LNCAP (cell line): Measurements from ENCODE around the gene TM6SF1.

Experiments
- CTCF ChIP-seq: fragments of 450-650 bp; IDR thresholded peaks from 2 replicates; pipeline ENCODE4 v1.5.1; 2017; ENCODE audit warnings: mild to moderate bottlenecking

Gene TM6SF1

DNA sequence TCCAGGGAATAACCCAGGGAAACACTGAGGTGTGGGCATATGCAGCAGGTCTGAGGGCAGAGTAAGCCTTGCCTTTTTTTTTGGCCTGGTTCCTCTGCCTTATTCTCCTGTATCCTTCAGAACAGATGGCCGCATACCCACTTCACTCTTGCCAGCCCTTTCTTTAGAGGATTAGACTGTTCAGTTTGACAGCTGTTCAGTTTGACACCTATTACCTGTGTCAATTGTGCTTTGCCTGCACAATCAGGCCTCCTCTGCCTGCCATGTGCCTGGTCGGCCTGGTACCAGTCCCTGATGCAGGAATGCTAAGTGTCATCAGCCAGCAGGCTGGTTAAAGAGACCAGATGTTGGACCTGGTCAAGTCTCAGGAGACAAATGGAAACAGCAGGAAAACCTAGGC, 22.3 kb downstream of the TM6SF1 start:
- no peak for TF ChIP-seq CTCF

- TF ChIP-seq CTCF: no peak
These were observed 25.5 kb downstream of the TM6SF1 start for GRCh38 chr15:83132861-83133523.

DNA sequence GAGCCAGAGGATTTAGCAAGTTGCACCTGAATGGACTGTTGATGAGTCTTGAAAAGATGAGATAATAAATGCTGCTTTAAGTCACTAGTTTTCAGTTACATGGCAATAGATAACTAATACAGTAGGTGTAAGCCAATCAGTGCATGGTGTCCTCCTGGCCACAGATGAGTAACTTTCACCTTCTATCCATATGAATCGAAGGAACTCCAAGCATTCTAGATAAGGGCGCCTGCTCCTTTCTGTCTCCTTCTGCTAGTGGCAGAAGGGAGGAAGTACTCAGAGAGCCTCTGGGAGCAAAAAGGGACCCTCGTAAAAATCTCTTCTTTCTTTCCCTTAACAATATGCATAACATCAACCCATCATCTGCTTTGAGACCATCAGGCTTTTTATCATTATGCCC, 37.3 kb downstream of the TM6SF1 start:
- no peak for TF ChIP-seq CTCF

DNA sequence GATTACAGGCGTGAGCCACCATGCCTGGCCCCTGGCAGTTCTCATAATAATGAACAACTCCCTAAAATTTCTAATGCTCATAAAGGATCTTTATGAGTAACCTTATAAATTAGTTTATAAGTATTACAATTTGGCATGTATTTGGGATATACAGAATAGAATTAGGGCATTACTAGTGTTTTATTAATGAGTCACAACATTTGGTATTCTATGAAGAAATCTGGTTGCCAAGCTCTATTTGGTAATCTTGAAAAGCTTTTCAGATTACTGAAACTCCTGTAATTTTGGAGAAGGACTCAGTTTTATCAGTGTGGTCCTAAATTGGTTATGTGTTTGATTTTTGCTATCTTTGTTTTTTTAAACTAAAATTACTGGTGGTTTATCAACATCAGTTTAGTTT, 45.8 kb downstream of the TM6SF1 start:
- no peak for TF ChIP-seq CTCF

DNA sequence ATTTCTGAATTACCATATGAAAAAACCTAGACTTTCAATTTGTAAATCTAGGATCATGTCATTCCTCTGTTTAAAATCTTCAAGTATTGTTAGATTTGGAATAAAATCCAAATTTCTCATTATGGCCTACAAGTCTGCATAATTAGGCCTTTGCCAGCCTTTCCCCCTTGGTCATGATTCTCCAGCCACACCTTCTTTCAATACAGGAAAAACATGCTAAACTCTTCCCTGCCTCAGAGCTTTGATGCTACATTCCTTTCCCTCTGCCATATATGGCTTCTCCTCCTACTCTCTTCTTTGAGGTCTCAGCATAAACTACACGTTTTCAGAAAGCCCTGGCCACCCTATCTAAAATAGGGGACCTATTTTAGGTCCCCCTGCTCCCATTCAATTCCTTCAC, 48.5 kb downstream of the TM6SF1 start:
- no peak for TF ChIP-seq CTCF

GRCh38 chr15:83158393-83158792, 50.9 kb downstream of the TM6SF1 start:
- no peak for TF ChIP-seq CTCF

GRCh38 chr15:83160741-83161140, 53.3 kb downstream of the TM6SF1 start:
- no peak for TF ChIP-seq CTCF

- TF ChIP-seq CTCF: no peak
These were observed 55.6 kb downstream of the TM6SF1 start for GRCh38 chr15:83163032-83163431.
